ENCODE data around the gene NATD1. TPM values are rescaled to one million over a fixed set of nuclear protein-coding genes. Genes with fewer than 3 reads are reported as not detected.

NATD1 gene
- total RNA-seq, 1 donor from 2014 or later = 15.7 TPM

DNA sequence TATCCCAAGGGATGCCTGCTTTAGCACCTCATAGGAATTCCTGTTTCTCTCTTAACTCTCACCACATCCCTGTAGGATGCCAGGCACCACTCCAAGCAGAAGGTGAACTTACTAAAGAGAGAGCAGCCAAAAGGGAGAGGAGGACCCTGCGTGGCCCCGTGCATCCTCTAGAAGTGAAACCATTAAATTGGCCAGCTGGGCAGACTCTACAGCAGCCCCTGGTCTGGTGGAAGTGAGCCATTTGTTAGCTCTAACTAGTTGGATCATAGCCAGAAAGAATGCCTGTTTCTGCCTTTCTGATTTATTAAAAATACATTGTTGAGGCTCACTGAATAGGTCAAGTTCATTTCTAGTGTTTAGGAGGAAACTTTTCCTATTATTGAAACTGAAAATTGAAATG is 61.5 kb downstream of the NATD1 start:
- no peak overlapping the region for H3K27ac ChIP-seq
- H3K9me3 ChIP-seq = no peaks in the 10 kb centered on the region
- TF ChIP-seq, protein P1, sequence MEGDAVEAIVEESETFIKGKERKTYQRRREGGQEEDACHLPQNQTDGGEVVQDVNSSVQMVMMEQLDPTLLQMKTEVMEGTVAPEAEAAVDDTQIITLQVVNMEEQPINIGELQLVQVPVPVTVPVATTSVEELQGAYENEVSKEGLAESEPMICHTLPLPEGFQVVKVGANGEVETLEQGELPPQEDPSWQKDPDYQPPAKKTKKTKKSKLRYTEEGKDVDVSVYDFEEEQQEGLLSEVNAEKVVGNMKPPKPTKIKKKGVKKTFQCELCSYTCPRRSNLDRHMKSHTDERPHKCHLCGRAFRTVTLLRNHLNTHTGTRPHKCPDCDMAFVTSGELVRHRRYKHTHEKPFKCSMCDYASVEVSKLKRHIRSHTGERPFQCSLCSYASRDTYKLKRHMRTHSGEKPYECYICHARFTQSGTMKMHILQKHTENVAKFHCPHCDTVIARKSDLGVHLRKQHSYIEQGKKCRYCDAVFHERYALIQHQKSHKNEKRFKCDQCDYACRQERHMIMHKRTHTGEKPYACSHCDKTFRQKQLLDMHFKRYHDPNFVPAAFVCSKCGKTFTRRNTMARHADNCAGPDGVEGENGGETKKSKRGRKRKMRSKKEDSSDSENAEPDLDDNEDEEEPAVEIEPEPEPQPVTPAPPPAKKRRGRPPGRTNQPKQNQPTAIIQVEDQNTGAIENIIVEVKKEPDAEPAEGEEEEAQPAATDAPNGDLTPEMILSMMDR (IDR thresholded peaks at IDR 0.05) = no peak
- ATAC-seq (no peak), DNase-seq (no peak)
- no peak overlapping the region for H3K4me3 ChIP-seq
- H3K36me3 ChIP-seq = peaks cover 38% of the 10 kb centered on the region
- no peaks in the 10 kb centered on the region for H3K27me3 ChIP-seq (ENCODE audit: low read depth)
- intact Hi-C loops (cut with DNase I) = no loop called here
- H3K4me1 ChIP-seq = peaks cover 1% of the 10 kb centered on the region

GRCh38 chr17:21190078-21190477 is 63.1 kb downstream of the NATD1 start:
- H3K4me3 ChIP-seq = no peak overlapping the region
- peak overlapping the region; percentile 0 for H3K27ac ChIP-seq
- H3K4me1 ChIP-seq = peaks cover 10% of the 10 kb centered on the region
- no peaks in the 10 kb centered on the region for H3K9me3 ChIP-seq
- no peak for DNase-seq
- intact Hi-C loops (cut with DNase I) = no loop called here
- H3K36me3 ChIP-seq = peaks cover 47% of the 10 kb centered on the region
- ATAC-seq = no peak
- H3K27me3 ChIP-seq (ENCODE audit: low read depth) = no peaks in the 10 kb centered on the region
- TF ChIP-seq, protein P1 (IDR thresholded peaks at IDR 0.05) = no peak

DNA sequence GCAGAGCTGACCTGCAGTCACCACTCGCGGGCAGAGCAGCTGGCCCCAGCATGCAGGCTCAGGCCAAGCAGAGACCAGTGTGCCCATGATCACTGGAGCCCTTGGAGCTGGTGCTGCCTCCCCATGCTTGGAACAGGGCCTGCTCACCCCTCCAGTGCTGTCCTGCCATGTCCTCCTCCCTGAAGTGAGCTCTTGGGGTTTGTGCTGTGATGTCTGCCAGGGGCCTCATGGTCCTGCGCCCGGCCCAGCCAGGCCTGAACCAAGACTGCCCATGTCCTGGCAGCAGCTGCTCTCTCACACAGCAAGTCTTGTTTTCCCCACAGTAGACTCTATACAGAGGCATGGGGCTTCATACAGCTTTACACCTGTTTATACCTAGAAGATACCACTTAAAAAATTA is 63.8 kb downstream of the NATD1 start:
- Histone ChIP-seq H3K4me3 (no peak overlapping the region), H3K36me3 (peaks cover 55% of the 10 kb centered on the region)
- ATAC-seq = no peak

More for the DNA sequence above, 63.8 kb downstream of the NATD1 start:
- DNase-seq = no peak
- intact Hi-C loops (cut with DNase I) = no loop called here
- Histone ChIP-seq H3K27ac (no peak overlapping the region), H3K9me3 (no peaks in the 10 kb centered on the region), H3K4me1 (peaks cover 10% of the 10 kb centered on the region), H3K27me3 (ENCODE audit: low read depth) (no peaks in the 10 kb centered on the region)
- TF ChIP-seq, protein P1 (IDR thresholded peaks at IDR 0.05) = no peak

Other genes with a start within 250 kb of the NATD1 start
- gene USP22, start 210.4 kb downstream of the NATD1 start, total RNA-seq = 154 TPM
- gene DHRS7B, start 126.4 kb downstream of the NATD1 start, total RNA-seq = 20.9 TPM
- 20.2 TPM for gene TMEM11, start 39.2 kb downstream of the NATD1 start, total RNA-seq
- 55.2 TPM for gene MAP2K3, start 31.3 kb upstream of the NATD1 start, total RNA-seq
- 1.9 TPM for gene KCNJ12, start 122.9 kb upstream of the NATD1 start, total RNA-seq

Measured in lower lobe of right lung (tissue), 2 donors.